Uterus (tissue), 2 donors: ENCODE results near the gene MAPK8IP2.

Experiments
- CTCF ChIP-seq, 4 experiments: fragments of 200-600 bp in 2 of 4; fragments of 450-650 bp in 2 of 4; sonication (generic) in 2 of 4; IDR thresholded peaks; one replicate each; pipeline ENCODE4 v1.5.1; 2016 to 2019; ENCODE audit warnings: antibody characterized with exemption in 4 of 4, mild to moderate bottlenecking in 2 of 4, moderate library complexity in 1 of 4
- POLR2A ChIP-seq, 2 donors: fragments of 450-650 bp; IDR thresholded peaks; one replicate each; pipeline ENCODE4 v1.6.1; 2016; ENCODE audit warnings: antibody characterized with exemption in 2 of 2, mild to moderate bottlenecking in 1 of 2, moderate library complexity in 1 of 2

GRCh38 chr22:50560034-50560433 is 40.6 kb upstream of the MAPK8IP2 start:
- TF ChIP-seq POLR2A (IDR thresholded peaks at IDR 0.05) (no peak), CTCF (IDR thresholded peaks at IDR 0.05) (no peak)
